ENCODE results near the gene TPCN1.
"Not testable (repeated sequence)": the region's sequence is repeated elsewhere in the genome, so short reads cannot be mapped to it uniquely, and the experiment has no call there.

TPCN1 gene

GRCh38 chr12:113206802-113207201 is 14.5 kb upstream of the TPCN1 start:
- H3K4me3 ChIP-seq (ENCODE audit: low read length); H3K9me3 ChIP-seq (ENCODE audit: control insufficient read depth, insufficient read depth, low read length); H3K36me3 ChIP-seq (ENCODE audit: control insufficient read depth, insufficient read depth, low read length); H3K27ac ChIP-seq (ENCODE audit: low read length); H3K4me1 ChIP-seq (ENCODE audit: control insufficient read depth, insufficient read depth, low read length); H3K27me3 ChIP-seq (ENCODE audit: control insufficient read depth, insufficient read depth, low read length); DNase-seq (ENCODE audit: low read depth, low spot score): not testable (repeated sequence)
- WGBS (ENCODE audit: insufficient coverage, insufficient read length) = no CpG with 5 or more reads among the region's 5 CpGs

- no peak for DNase-seq (ENCODE audit: low read depth, low spot score)
- whole genome bisulfite sequencing (ENCODE audit: insufficient coverage, insufficient read length) = no CpG with 5 or more reads among the region's 6 CpGs
- Histone ChIP-seq H3K27me3 (ENCODE audit: control insufficient read depth, insufficient read depth, low read length) (no peaks in the 10 kb centered on the region), H3K36me3 (ENCODE audit: control insufficient read depth, insufficient read depth, low read length) (no peaks in the 10 kb centered on the region), H3K27ac (ENCODE audit: low read length) (no peak overlapping the region), H3K4me3 (ENCODE audit: low read length) (no peak overlapping the region), H3K4me1 (ENCODE audit: control insufficient read depth, insufficient read depth, low read length) (no peaks in the 10 kb centered on the region), H3K9me3 (ENCODE audit: control insufficient read depth, insufficient read depth, low read length) (no peaks in the 10 kb centered on the region)
Observed at GRCh38 chr12:113207613-113208040, 13.6 kb upstream of the TPCN1 start.

- no peak overlapping the region for H3K4me3 ChIP-seq (ENCODE audit: low read length)
- H3K9me3 ChIP-seq (ENCODE audit: control insufficient read depth, insufficient read depth, low read length) = no peaks in the 10 kb centered on the region
- H3K27me3 ChIP-seq (ENCODE audit: control insufficient read depth, insufficient read depth, low read length) = no peaks in the 10 kb centered on the region
- H3K4me1 ChIP-seq (ENCODE audit: control insufficient read depth, insufficient read depth, low read length) = no peaks in the 10 kb centered on the region
- no peak for DNase-seq (ENCODE audit: low read depth, low spot score)
- no peak overlapping the region for H3K27ac ChIP-seq (ENCODE audit: low read length)
- no CpG with 5 or more reads among the region's 10 CpGs for WGBS (ENCODE audit: insufficient coverage, insufficient read length)
- H3K36me3 ChIP-seq (ENCODE audit: control insufficient read depth, insufficient read depth, low read length) = no peaks in the 10 kb centered on the region
Observed at GRCh38 chr12:113208041-113208934, 13.0 kb upstream of the TPCN1 start.

DNA sequence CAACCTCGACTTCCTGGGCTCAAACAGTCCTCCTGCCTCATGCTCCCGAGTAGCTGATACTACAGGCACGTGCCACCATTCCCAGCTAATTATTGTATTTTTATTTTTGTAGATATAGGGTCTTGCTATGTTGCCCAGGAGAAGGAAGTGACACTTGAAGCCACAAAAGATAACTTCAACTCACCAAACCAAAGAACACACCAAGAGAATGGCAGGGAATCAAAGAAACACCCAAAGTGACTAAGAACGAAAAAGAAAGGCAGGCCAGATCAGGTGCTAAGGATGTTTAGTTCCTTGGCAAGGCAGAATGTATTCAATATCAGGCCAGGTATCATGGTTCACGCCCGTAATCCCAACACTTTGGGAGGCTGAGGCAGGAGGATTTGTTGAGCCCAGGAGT is 10.1 kb upstream of the TPCN1 start:
- H3K27ac ChIP-seq (ENCODE audit: low read length) = no peak overlapping the region
- WGBS (ENCODE audit: insufficient coverage, insufficient read length) = no CpG with 5 or more reads among the region's 6 CpGs
- no peaks in the 10 kb centered on the region for H3K4me1 ChIP-seq (ENCODE audit: control insufficient read depth, insufficient read depth, low read length)

GRCh38 chr12:113214895-113215400 is 6.3 kb upstream of the TPCN1 start:
- Histone ChIP-seq H3K27me3 (ENCODE audit: control insufficient read depth, insufficient read depth, low read length) (no peaks in the 10 kb centered on the region), H3K4me3 (ENCODE audit: low read length) (no peak overlapping the region), H3K27ac (ENCODE audit: low read length) (no peak overlapping the region), H3K4me1 (ENCODE audit: control insufficient read depth, insufficient read depth, low read length) (no peaks in the 10 kb centered on the region), H3K9me3 (ENCODE audit: control insufficient read depth, insufficient read depth, low read length) (no peaks in the 10 kb centered on the region), H3K36me3 (ENCODE audit: control insufficient read depth, insufficient read depth, low read length) (no peaks in the 10 kb centered on the region)
- DNase-seq (ENCODE audit: low read depth, low spot score) = no peak
- WGBS (ENCODE audit: insufficient coverage, insufficient read length) = no CpG with 5 or more reads among the region's 5 CpGs

More for the DNA sequence above, 10.1 kb upstream of the TPCN1 start:
- DNase-seq (ENCODE audit: low read depth, low spot score) = no peak
- Histone ChIP-seq H3K27me3 (ENCODE audit: control insufficient read depth, insufficient read depth, low read length) (no peaks in the 10 kb centered on the region), H3K36me3 (ENCODE audit: control insufficient read depth, insufficient read depth, low read length) (no peaks in the 10 kb centered on the region), H3K4me3 (ENCODE audit: low read length) (no peak overlapping the region), H3K9me3 (ENCODE audit: control insufficient read depth, insufficient read depth, low read length) (no peaks in the 10 kb centered on the region)

DNA sequence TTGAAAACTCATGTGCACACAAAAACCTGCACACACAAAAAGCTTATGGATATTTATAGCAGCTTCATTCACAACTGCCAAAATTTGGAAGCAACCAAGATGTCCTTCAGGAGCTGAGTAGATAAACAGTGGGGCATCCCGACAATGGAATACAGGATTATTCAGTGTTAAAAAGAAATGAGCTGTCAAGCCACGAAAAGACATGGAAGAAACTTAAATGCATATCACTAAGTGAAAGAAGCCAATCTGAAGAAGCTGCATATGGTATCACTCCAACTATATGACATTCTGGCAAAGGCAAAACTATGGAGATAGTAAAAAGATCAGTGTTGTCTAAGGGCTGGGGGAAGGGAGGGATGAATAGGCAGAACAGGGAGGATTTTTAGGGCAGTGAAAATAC is 5.2 kb upstream of the TPCN1 start:
- no CpG with 5 or more reads among the region's 2 CpGs for WGBS (ENCODE audit: insufficient coverage, insufficient read length)
- DNase-seq (ENCODE audit: low read depth, low spot score) = no peak
- Histone ChIP-seq H3K9me3 (ENCODE audit: control insufficient read depth, insufficient read depth, low read length) (no peaks in the 10 kb centered on the region), H3K27me3 (ENCODE audit: control insufficient read depth, insufficient read depth, low read length) (no peaks in the 10 kb centered on the region), H3K4me3 (ENCODE audit: low read length) (no peak overlapping the region), H3K4me1 (ENCODE audit: control insufficient read depth, insufficient read depth, low read length) (no peaks in the 10 kb centered on the region), H3K36me3 (ENCODE audit: control insufficient read depth, insufficient read depth, low read length) (no peaks in the 10 kb centered on the region), H3K27ac (ENCODE audit: low read length) (no peak overlapping the region)

DNA sequence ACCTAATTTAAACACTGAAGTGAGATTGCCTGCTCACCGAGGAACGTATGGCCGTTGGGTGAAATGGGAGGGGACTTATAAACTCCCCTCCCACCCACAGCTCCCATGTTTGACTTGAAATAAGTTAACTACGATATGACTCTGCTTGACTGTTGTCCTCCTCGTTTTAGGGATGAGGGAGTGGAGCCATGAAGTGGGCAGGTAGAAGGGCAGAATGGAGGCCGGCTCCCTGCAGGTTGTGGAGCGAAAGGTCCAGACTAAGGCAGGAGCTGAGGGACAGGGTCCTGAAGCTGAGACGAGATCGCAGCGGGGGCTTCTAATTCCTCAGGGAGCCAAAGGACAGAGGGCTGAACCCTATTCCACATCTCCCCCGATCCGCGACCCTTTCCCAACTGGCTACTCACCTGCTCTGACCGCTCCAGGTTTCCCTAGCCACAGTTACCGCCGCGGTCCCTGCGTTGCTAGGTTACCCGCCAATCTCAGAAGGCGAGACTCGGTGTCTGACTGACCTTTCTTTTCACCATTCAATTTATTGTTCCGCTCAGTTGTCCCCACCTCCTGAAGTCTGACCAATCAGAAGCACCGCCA is 577 bp upstream of the TPCN1 start:
- Histone ChIP-seq H3K27me3 (ENCODE audit: control insufficient read depth, insufficient read depth, low read length) (no peaks in the 10 kb centered on the region), H3K27ac (ENCODE audit: low read length) (no peak overlapping the region), H3K9me3 (ENCODE audit: control insufficient read depth, insufficient read depth, low read length) (no peaks in the 10 kb centered on the region), H3K4me1 (ENCODE audit: control insufficient read depth, insufficient read depth, low read length) (peaks cover 4% of the 10 kb centered on the region; the same call in 1 of the 2 replicates), H3K36me3 (ENCODE audit: control insufficient read depth, insufficient read depth, low read length) (no peaks in the 10 kb centered on the region), H3K4me3 (ENCODE audit: low read length) (peak overlapping the region; percentile 59)
- WGBS (ENCODE audit: insufficient coverage, insufficient read length) = no CpG with 5 or more reads among the region's 23 CpGs
- DNase-seq (ENCODE audit: low read depth, low spot score) = no peak

GRCh38 chr12:113221997-113222729 is 899 bp downstream of the TPCN1 start:
- Histone ChIP-seq H3K27me3 (ENCODE audit: control insufficient read depth, insufficient read depth, low read length) (no peaks in the 10 kb centered on the region), H3K36me3 (ENCODE audit: control insufficient read depth, insufficient read depth, low read length) (no peaks in the 10 kb centered on the region), H3K4me3 (ENCODE audit: low read length) (peak overlapping the region; percentile 84), H3K27ac (ENCODE audit: low read length) (no peak overlapping the region), H3K4me1 (ENCODE audit: control insufficient read depth, insufficient read depth, low read length) (peaks cover 4% of the 10 kb centered on the region; the same call in 1 of the 2 replicates), H3K9me3 (ENCODE audit: control insufficient read depth, insufficient read depth, low read length) (no peaks in the 10 kb centered on the region)
- no peak for DNase-seq (ENCODE audit: low read depth, low spot score)
- WGBS (ENCODE audit: insufficient coverage, insufficient read length) = no CpG with 5 or more reads among the region's 12 CpGs

DNA sequence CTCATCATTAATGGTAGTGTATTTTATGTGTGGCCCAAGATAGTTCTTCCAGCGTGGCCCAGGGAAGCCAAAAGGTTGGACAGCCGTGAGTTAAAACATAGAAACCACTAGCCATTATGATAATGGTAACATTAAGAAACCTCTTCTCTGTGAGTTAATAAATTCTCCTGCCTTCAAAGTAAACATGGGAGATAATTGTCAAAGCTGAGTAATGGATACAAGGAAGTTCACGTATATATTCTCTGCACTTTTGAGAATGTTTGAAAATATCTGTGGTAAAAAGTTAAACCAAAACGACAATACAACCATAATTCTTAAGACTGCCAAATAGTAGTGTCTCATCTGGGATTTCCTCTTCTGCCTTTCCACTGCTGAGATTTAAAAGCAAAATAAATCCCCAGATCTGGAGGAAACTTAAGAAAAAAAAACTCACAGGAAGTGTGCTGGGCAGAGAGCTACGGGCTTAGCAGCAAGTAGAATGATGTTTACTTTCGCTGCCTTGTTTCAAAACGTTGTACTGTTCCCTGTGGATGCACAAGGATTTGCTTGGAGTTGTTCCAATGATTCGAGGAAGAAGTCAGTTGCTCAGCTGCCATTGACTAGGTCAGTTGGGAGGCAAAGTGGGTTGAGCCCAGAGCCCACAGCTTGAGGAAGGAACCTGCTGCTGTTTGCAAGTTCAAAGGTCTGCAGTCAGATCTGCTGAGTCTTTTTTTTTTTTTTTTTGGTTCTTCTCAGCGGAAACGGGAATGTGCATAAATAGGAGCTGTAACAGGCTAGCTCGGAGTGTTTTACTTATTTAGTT is 1.7 kb downstream of the TPCN1 start:
- no peak overlapping the region for H3K27ac ChIP-seq (ENCODE audit: low read length)
- H3K36me3 ChIP-seq (ENCODE audit: control insufficient read depth, insufficient read depth, low read length) = no peaks in the 10 kb centered on the region
- no peaks in the 10 kb centered on the region for H3K27me3 ChIP-seq (ENCODE audit: control insufficient read depth, insufficient read depth, low read length)
- peaks cover 4% of the 10 kb centered on the region; the same call in 1 of the 2 replicates for H3K4me1 ChIP-seq (ENCODE audit: control insufficient read depth, insufficient read depth, low read length)
- H3K4me3 ChIP-seq (ENCODE audit: low read length) = no peak overlapping the region
- no CpG with 5 or more reads among the region's 11 CpGs for WGBS (ENCODE audit: insufficient coverage, insufficient read length)
- no peak for DNase-seq (ENCODE audit: low read depth, low spot score)
- H3K9me3 ChIP-seq (ENCODE audit: control insufficient read depth, insufficient read depth, low read length) = no peaks in the 10 kb centered on the region

All from iPS DF 6.9 (cell line).